Karpas-422 (cell line): Measurements from ENCODE around the gene GLT1D1. TPM values are rescaled to one million over a fixed set of nuclear protein-coding genes. Genes with fewer than 3 reads are reported as not detected.
"Not testable (repeated sequence)": the region's sequence is repeated elsewhere in the genome, so short reads cannot be mapped to it uniquely, and the experiment has no call there.

ENCODE experiments used
- DNase-seq: peaks from one replicate; pipeline ENCODE4 v3.0.0-alpha.2; 2015
- H2AFZ ChIP-seq: fragments of 200-600 bp; sonication (generic); 2 replicates; pipeline ENCODE4 v1.6.1; 2014; ENCODE audit warnings: antibody characterized with exemption, low read length, mixed read lengths
- H3K27ac ChIP-seq: fragments of 200-600 bp; sonication (generic); 2 replicates; pipeline ENCODE4 v1.5.1; 2014; ENCODE audit warnings: mild to moderate bottlenecking, low read length, moderate library complexity
- H3K27me3 ChIP-seq: fragments of 200-600 bp; sonication (generic); 2 replicates; pipeline ENCODE4 v1.6.1; 2014; ENCODE audit warnings: low read length, mixed read lengths
- H3K36me3 ChIP-seq: fragments of 200-600 bp; sonication (generic); 2 replicates; pipeline ENCODE4 v1.6.1; 2014; ENCODE audit warnings: low read length, mixed read lengths; ENCODE audit not compliant: insufficient read depth
- H3K4me1 ChIP-seq: fragments of 200-600 bp; sonication (generic); 2 replicates; pipeline ENCODE4 v1.6.1; 2014; ENCODE audit warnings: mild to moderate bottlenecking, low read length, mixed read lengths
- H3K4me2 ChIP-seq: fragments of 200-600 bp; sonication (generic); 2 replicates; pipeline ENCODE4 v1.6.1; 2014; ENCODE audit warnings: low read length, low read depth, mild to moderate bottlenecking; ENCODE audit not compliant: poor library complexity, severe bottlenecking
- H3K4me3 ChIP-seq: fragments of 200-600 bp; sonication (generic); 2 replicates; pipeline ENCODE4 v1.5.1; 2014; ENCODE audit warnings: mild to moderate bottlenecking, antibody characterized with exemption, low read length, mixed read lengths
- H3K79me2 ChIP-seq: fragments of 200-600 bp; sonication (generic); 2 replicates; pipeline ENCODE4 v1.6.1; 2014; ENCODE audit warnings: mild to moderate bottlenecking, low read length, mixed read lengths
- H3K9ac ChIP-seq: fragments of 200-600 bp; sonication (generic); 2 replicates; pipeline ENCODE4 v1.6.0; 2014; ENCODE audit warnings: low read length
- H3K9me2 ChIP-seq: fragments of 200-600 bp; sonication (generic), shearing (Covaris generic); replicated peaks from 2 replicates; pipeline ENCODE4 v1.6.0; 2014; ENCODE audit warnings: mild to moderate bottlenecking, low read length, moderate library complexity; ENCODE audit not compliant: insufficient read depth
- H3K9me3 ChIP-seq: fragments of 300-700, 200-600 bp; sonication (generic); 2 replicates; pipeline ENCODE4 v1.6.1; 2014; ENCODE audit warnings: low read length, mixed read lengths
- H4K20me1 ChIP-seq: fragments of 200-600 bp; sonication (generic); 2 replicates; pipeline ENCODE4 v1.6.1; 2014; ENCODE audit warnings: mild to moderate bottlenecking, antibody characterized with exemption, low read length, low read depth; ENCODE audit not compliant: insufficient read depth
- total RNA-seq: library from RNA; depleted of rRNA; stranded (reverse); fragments of >200 nt; shearing (Covaris generic); gene quantifications from 2 replicates; pipeline ENCODE4 v1.2.3, GENCODE V29; 2014; ENCODE audit warnings: low replicate concordance

The GLT1D1 gene
- total RNA-seq, 1 experiment from 2014 or later = not detected

DNA sequence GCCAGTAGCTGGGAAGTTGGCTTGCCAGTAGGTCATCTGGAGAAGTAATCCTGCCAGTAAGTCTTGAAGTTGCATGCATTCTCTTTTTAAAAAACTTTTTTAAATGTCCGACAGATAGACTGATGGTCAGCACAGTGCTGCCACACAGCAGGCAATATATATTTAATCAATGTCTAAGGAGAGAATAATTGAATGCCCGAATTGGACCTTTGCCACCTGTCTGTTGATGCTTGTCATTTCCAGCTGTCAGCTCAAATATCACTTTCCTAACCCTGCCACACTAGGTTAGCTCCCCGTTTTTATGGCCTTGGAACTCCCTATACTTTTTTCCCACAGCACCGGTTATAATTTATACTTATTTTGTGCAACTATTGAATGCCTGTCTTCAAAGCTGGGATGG lies 27.4 kb upstream of the GLT1D1 start:
- Histone ChIP-seq H3K79me2 (peaks cover 24% of the 10 kb centered on the region), H3K9me3 (peaks cover 5% of the 10 kb centered on the region), H3K36me3 (peaks cover 5% of the 10 kb centered on the region; the same call in 1 of the 2 replicates), H3K27ac (no peak overlapping the region), H3K4me2 (no peak overlapping the region), H4K20me1 (no peaks in the 10 kb centered on the region), H3K9me2 (no peaks in the 10 kb centered on the region), H3K4me3 (no peak overlapping the region), H3K9ac (no peak overlapping the region), H2AFZ (no peak overlapping the region), H3K27me3 (no peaks in the 10 kb centered on the region), H3K4me1 (peaks cover 46% of the 10 kb centered on the region)
- no peak for DNase-seq

DNA sequence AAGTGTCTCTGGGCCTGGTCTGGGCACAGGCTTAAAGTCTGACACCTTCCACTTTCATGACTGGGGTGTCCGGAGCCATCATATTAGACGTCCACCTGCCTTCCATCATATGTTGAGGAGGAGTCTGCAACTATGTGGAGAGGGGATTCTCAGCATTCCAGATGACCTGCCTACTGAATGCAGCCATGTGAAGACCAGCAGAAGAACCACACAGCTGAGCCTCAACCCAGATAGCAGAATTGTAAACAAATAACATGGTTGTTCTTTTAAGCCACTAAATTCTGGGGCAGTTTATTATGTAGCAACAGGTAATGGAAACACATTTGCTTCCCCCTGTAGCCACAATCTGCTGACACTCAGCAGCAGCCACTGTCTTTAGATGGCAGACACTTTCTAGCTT lies 25.6 kb upstream of the GLT1D1 start:
- H3K4me3 ChIP-seq = no peak overlapping the region
- peaks cover 8% of the 10 kb centered on the region for H3K79me2 ChIP-seq
- H3K27me3 ChIP-seq = no peaks in the 10 kb centered on the region
- no peaks in the 10 kb centered on the region for H4K20me1 ChIP-seq
- no peak overlapping the region for H2AFZ ChIP-seq
- H3K36me3 ChIP-seq = peaks cover 5% of the 10 kb centered on the region; the same call in 1 of the 2 replicates
- no peak overlapping the region for H3K4me2 ChIP-seq
- no peak overlapping the region for H3K27ac ChIP-seq
- peaks cover 28% of the 10 kb centered on the region for H3K4me1 ChIP-seq
- no peaks in the 10 kb centered on the region for H3K9me2 ChIP-seq
- H3K9me3 ChIP-seq = peaks cover 5% of the 10 kb centered on the region
- no peak overlapping the region for H3K9ac ChIP-seq
- no peak for DNase-seq

DNA sequence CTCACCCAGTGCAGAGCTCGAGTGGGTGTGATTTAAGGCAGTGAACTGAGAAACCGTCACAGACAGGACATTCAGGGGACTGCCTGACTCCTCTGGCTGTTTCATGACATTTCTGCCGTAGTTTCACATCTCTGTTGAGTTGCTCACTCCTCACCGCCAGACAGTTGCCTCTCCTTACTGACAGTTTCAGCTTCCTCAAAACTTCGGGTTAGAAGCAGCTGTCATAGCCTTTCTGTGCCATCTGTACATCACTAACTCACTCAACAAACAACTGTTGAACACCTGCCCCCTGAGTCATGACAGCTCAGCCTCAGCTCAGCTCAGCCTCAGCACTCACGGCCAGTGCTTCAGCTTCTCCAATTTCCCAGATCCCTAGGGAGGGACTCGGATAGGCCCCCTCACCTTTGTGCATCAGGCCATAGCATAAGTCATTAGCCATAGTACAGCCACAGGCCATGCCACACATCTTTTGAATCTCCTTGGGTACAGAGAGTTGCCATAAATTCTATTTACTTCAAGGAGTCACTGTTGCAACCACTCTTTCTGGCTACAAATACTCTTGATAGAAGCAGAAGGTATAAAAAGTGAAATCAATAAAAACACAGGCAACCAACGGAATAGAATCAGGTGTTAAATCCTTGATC lies 23.3 kb upstream of the GLT1D1 start:
- Histone ChIP-seq H3K4me3 (peak overlapping the region; percentile 27; the same call in 1 of the 2 replicates), H3K4me1 (peaks cover 17% of the 10 kb centered on the region), H3K79me2 (no peaks in the 10 kb centered on the region), H3K36me3 (peaks cover 5% of the 10 kb centered on the region; the same call in 1 of the 2 replicates), H4K20me1 (no peaks in the 10 kb centered on the region), H3K27ac (no peak overlapping the region; the same call in 1 of the 2 replicates), H3K9me2 (no peaks in the 10 kb centered on the region), H3K4me2 (peak overlapping the region; percentile 39), H2AFZ (no peak overlapping the region), H3K9ac (peak overlapping the region; percentile 17; the same call in 1 of the 2 replicates), H3K27me3 (no peaks in the 10 kb centered on the region), H3K9me3 (peaks cover 5% of the 10 kb centered on the region)
- DNase-seq = peak; percentile 72

DNA sequence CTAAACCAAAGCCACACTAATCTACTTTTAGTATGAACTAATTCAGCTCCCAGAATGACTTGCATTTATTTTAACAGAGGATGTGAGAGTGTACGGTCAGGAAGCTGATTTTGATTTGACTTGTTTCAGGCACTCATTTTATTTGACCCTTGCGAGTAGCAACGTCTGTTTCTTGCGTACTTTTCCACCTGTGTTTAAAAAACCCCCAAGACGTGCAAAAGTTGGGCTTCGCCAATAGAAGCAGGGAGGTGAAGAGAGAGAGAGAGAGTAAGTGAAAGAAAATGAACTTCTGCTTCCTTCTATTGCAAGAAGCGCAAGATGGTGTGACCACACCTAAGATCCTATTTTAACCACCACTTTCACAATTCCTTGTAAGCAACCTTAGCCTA lies 22.8 kb upstream of the GLT1D1 start:
- H4K20me1 ChIP-seq = no peaks in the 10 kb centered on the region
- H3K27me3 ChIP-seq = no peaks in the 10 kb centered on the region
- DNase-seq = no peak
- H3K4me2 ChIP-seq = peak overlapping the region; percentile 39
- peaks cover 17% of the 10 kb centered on the region for H3K4me1 ChIP-seq
- H3K9me2 ChIP-seq = no peaks in the 10 kb centered on the region
- H3K79me2 ChIP-seq = no peaks in the 10 kb centered on the region
- H3K9me3 ChIP-seq = peaks cover 5% of the 10 kb centered on the region
- no peak overlapping the region for H3K27ac ChIP-seq
- no peak overlapping the region for H3K9ac ChIP-seq
- H3K36me3 ChIP-seq = peaks cover 5% of the 10 kb centered on the region; the same call in 1 of the 2 replicates
- no peak overlapping the region for H2AFZ ChIP-seq
- no peak overlapping the region for H3K4me3 ChIP-seq

DNA sequence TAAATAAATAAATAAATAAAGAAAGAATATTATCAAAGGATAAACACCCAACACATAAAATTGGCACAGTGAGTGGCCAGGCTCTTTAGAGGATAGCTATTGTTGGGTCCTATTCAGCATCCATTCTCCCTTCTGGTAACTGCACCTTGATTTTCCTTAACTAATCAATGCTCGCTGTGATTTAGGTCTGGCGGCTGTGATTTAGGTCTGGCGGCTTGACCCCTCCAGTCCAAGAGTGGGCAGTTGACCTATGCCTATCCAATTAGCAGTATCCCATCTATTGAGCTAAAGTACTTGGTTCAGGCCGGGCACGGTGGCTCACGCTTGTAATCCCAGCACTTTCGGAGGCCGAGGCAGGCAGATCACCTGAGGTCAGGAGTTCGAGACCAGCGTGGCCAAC lies 19.9 kb upstream of the GLT1D1 start:
- no peak overlapping the region for H3K9ac ChIP-seq
- H3K9me2 ChIP-seq = no peaks in the 10 kb centered on the region
- no peaks in the 10 kb centered on the region for H3K79me2 ChIP-seq
- H3K4me2 ChIP-seq = no peak overlapping the region
- H3K27ac ChIP-seq = no peak overlapping the region
- H3K4me1 ChIP-seq = peaks cover 17% of the 10 kb centered on the region
- no peaks in the 10 kb centered on the region for H3K27me3 ChIP-seq
- no peak overlapping the region for H2AFZ ChIP-seq
- no peaks in the 10 kb centered on the region for H3K36me3 ChIP-seq
- H4K20me1 ChIP-seq = no peaks in the 10 kb centered on the region
- H3K9me3 ChIP-seq = no peaks in the 10 kb centered on the region
- DNase-seq = no peak
- no peak overlapping the region for H3K4me3 ChIP-seq

DNA sequence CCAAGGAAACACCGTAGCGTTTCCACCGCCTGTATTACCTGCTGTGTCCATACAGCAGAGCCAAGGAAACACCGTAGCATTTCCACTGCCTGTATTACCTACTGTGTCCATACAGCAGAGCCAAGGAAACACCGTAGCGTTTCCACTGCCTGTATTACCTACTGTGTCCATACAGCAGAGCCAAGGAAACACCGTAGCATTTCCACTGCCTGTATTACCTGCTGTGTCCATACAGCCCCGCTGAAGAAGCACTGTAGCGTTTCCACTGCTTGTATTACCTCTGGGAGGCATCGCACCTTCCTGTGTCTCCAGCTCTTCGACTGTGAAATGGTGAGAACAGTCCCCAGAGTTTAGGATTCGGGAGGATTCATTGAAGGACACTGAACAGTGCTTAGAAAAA lies 13.4 kb upstream of the GLT1D1 start:
- H3K4me2 ChIP-seq, H3K9ac ChIP-seq, H3K9me2 ChIP-seq, H3K79me2 ChIP-seq, H4K20me1 ChIP-seq, DNase-seq, H3K4me3 ChIP-seq, H3K36me3 ChIP-seq, H3K4me1 ChIP-seq, H3K9me3 ChIP-seq, H3K27me3 ChIP-seq, H2AFZ ChIP-seq, H3K27ac ChIP-seq: not testable (repeated sequence)

DNA sequence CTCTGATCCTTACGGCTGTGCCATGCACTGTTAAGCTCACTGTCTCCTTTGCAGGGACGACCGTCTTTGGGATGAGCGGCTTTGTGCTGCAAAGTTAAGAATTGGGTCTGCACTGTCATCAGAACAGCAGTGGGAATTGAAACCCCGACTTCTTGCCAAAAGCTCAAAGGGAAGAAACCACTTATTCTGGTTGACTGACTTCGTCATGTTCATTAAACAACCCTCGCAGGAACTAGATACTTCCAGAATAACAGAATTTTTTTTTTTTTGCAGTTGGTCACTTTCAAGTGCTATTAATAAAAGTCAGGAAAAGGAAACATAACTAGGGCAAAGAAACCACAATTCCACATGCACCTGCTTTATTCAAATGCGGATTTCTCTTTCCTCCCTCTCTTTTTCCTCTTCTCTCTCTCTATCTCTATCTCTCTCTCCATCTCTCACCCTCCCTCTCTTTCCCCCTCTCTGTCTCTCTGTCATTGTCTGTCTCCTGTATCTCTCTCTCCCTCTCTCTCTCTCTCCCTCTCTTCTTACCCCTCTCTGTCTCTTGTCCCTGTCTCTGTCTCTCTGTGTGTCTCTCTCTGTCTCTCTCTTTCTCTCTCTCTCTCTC lies 12.3 kb upstream of the GLT1D1 start:
- Histone ChIP-seq H3K9ac (no peak overlapping the region), H3K27ac (no peak overlapping the region), H3K36me3 (no peaks in the 10 kb centered on the region), H3K9me3 (no peaks in the 10 kb centered on the region), H3K27me3 (no peaks in the 10 kb centered on the region), H3K4me2 (peak overlapping the region; percentile 17), H3K4me1 (peaks cover 7% of the 10 kb centered on the region), H3K9me2 (no peaks in the 10 kb centered on the region), H3K79me2 (no peaks in the 10 kb centered on the region), H3K4me3 (no peak overlapping the region), H2AFZ (no peak overlapping the region), H4K20me1 (no peaks in the 10 kb centered on the region)
- DNase-seq = no peak

DNA sequence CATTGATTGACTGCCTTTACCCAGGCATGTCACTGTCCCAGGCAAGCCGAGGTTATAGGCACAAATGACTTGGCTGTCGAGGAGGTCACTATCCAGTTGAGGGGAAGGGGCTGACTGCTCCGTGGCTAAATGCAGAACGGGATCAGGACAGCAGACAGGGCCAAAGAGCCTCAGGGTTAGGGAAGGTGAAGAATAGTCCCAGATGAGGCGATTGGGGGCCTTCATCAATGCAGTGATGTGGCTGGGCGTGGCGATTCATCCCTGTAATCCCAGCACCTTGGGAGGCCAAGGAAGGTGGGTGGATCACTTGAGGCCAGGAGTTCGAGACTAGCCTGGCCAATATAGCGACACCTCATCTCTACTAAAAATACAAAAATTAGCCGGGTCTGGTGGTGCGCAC lies 10.7 kb upstream of the GLT1D1 start:
- H3K4me1 ChIP-seq = peaks cover 7% of the 10 kb centered on the region
- no peak overlapping the region for H3K27ac ChIP-seq
- H2AFZ ChIP-seq = no peak overlapping the region
- H3K9ac ChIP-seq = no peak overlapping the region
- H3K27me3 ChIP-seq = no peaks in the 10 kb centered on the region
- no peak for DNase-seq
- H3K79me2 ChIP-seq = no peaks in the 10 kb centered on the region
- no peaks in the 10 kb centered on the region for H3K9me3 ChIP-seq
- H3K4me2 ChIP-seq = no peak overlapping the region
- H3K4me3 ChIP-seq = no peak overlapping the region
- no peaks in the 10 kb centered on the region for H4K20me1 ChIP-seq
- no peaks in the 10 kb centered on the region for H3K9me2 ChIP-seq
- no peaks in the 10 kb centered on the region for H3K36me3 ChIP-seq
